Lung microvascular endothelial cell (primary cell): ENCODE data around the gene MMS19. TPM values are rescaled to one million over a fixed set of nuclear protein-coding genes. Genes with fewer than 3 reads are reported as not detected.
"Not testable (repeated sequence)": the region's sequence is repeated elsewhere in the genome, so short reads cannot be mapped to it uniquely, and the experiment has no call there.

Experiments used
- DNase-seq, 2 donors: peaks; one replicate each; pipeline versions ENCODE4 v3.0.0 to v3.0.0-alpha.2; 2010; ENCODE audit warnings: low read depth in 2 of 2
- total RNA-seq: library from RNA; depleted of rRNA; stranded (reverse); fragments of >200 nt; gene quantifications from 2 replicates; pipeline ENCODE4 v1.2.1, GENCODE V29; 2014

MMS19 gene
- total RNA-seq, 1 donor from 2014 or later = 47.2 TPM

DNA sequence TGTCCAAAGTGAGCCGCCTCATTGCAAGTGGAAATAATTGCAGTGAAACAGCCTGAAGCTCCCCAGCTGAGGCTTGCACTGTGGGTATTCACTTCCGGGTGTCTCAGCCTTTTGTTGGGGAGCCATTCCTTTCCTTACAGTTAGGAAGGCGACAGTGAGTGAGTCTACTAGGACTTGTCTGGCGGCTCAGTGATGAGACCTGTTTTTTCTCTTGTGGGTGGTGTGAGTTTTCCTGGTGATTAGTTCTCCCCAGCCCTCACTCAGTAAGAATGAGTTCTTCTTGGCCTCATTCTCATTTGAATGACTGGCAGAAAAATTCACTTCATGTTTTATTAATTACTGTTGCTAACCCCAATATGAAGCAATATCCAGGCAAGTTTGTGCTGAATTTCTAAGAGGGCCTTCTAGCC is 69.6 kb downstream of the MMS19 start:
- DNase-seq = peak in 1 of 2 donors; percentile 40

DNA sequence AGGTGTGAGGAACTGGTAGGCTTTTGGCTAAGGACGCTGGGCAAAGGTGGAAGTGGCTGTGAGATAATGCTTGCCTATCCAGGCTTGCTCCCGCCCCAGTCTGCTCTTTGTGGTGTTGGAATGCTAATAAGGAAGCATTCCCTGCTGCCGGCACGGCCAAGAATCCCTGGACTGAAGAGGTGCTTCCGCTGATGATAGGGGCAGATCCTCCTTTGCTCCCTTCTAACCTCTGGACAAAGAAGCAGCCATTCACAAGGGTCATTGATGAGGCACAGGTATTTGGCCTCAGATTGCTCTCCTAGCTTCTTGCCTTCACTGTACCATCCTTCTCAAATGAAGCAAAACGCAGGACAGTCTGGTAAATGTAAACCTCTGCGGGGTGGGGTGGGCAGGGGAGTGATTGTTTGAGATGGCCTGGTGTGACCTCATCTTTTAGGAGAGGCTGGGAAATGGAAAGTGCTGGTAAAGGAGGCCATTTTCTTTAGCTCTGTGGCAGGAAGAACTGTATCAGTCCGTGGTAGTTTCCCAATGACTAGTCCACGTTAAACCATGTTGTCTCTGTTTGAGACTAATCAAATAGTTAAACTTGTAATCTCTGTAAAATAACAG is 70.5 kb downstream of the MMS19 start:
- peak; percentile 57 to 60 for DNase-seq

- peak; percentile 19 to 42 for DNase-seq
Observed at GRCh38 chr10:97426776-97427570, 71.2 kb downstream of the MMS19 start.

DNA sequence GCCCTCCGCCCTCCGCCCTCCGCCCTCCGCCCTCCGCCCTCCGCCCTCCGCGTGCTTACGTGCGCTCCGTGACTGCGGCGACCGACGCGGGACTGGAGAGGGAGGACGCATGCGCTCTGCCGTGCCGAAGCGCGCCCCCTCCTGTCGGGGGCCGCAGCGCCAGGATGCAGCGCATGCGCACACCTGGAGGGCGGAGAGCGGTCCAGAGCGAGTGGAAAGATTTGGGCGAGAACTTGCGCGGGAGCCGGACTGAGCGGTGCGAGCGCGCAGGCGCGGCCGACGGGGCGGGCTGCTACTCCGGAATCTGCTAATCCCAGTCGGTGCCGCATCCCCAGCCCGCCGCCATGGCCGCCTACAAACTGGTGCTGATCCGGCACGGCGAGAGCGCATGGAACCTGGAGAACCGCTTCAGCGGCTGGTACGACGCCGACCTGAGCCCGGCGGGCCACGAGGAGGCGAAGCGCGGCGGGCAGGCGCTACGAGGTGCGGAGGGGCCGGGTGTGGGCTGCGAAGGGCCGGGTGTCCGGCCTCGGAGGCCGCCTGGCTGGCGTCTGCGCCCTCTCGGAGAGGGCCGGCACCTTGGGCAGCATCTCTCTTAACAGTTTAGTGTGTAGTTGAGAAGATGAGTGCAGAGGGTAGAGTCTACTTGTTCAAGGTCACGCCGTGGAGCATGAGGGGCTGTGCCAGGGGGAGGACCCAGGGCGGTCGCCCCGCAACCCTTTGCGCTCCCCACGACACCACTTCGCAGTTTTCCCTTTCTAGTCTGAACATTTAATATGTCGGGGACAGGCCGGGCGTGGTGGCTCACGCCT is 72.1 kb downstream of the MMS19 start, which contains the start of gene PGAM1:
Gene PGAM1 (plus strand): TSS at position 228 of the 812 bp plus-strand sequence. CDS start 117 bp downstream, at position 345.
- peak; percentile 97 to 99 for DNase-seq

- not testable (repeated sequence) for DNase-seq
Observed at GRCh38 chr10:97423757-97424098, 74.5 kb downstream of the MMS19 start.

GRCh38 chr10:97416565-97416964 is 81.7 kb downstream of the MMS19 start:
- DNase-seq = no peak

DNA sequence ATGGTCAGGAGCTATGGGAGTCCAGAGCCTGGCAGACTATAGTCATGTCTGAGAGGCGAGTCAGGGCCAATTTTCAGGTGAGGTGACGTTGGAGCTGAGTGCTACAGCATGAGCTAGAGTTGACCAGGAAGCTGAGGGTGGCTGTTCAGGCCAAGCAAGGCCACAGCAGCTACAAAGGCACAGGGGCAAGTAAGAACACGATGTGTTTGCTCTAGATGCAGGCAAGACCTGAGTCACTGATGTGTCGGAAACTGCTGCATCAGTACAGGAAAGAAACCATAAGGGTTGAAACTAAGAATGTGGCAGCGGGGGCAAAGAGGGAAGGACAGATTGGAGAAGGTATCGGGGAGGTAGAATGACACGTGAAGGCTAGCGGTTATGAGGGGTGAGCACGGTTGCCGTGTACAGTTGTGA is 85.3 kb downstream of the MMS19 start:
- peak in 1 of 2 donors; percentile 49 for DNase-seq

GRCh38 chr10:97411406-97411805 is 86.8 kb downstream of the MMS19 start:
- DNase-seq = no peak

DNA sequence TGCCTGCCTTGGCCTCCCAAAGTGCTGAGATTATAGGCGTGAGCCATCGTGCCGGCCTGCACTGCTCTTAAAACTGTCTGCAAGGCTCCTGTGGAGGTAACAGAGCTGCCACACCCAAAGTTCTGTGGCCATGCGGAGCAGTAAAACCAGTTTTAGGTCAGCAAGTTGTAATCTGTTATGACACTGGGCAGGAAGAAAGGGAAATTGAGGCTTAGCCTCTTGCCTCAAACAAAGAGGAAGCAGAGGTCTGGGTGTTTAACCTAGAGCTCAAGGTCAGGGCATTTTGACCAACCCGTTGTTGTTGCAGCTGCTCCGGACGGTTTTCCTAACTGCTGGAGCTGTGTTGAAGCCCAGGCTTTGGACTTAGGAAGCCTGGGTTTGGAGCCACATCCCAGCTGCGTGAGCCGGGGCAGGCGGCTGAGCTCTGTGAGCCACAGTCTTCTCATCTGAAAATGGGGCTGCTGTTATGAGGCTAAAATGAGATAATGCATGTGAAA is 89.7 kb downstream of the MMS19 start:
- DNase-seq = peak in 1 of 2 donors; percentile 40

Other genes starting within 250 kb of the MMS19 start
- 6.2 and 8.3 TPM in 2 replicates for gene ARHGAP19, start 205.8 kb downstream of the MMS19 start, total RNA-seq
- gene FRAT1, start 179.2 kb downstream of the MMS19 start, total RNA-seq = 3.7 and 5.8 TPM in 2 replicates
- 8.1 and 13.9 TPM in 2 replicates for gene FRAT2, start 163.7 kb downstream of the MMS19 start, total RNA-seq
- 6.8 and 9.3 TPM in 2 replicates for gene RRP12, start 97.1 kb downstream of the MMS19 start, total RNA-seq
- gene PGAM1, start 72.2 kb downstream of the MMS19 start, total RNA-seq = 209 and 215 TPM in 2 replicates
- 20.6 and 23.1 TPM in 2 replicates for gene EXOSC1, start 52.4 kb downstream of the MMS19 start, total RNA-seq
- gene ZDHHC16, start 52.2 kb downstream of the MMS19 start, total RNA-seq = 21.6 and 26.2 TPM in 2 replicates
- 41.6 and 59.9 TPM in 2 replicates for gene UBTD1, start 502 bp upstream of the MMS19 start, total RNA-seq
- 0.20 and 0.44 TPM in 2 replicates for gene ANKRD2, start 74.4 kb upstream of the MMS19 start, total RNA-seq
- under 0.01 and 0.87 TPM in 2 replicates for gene HOGA1, start 86.0 kb upstream of the MMS19 start, total RNA-seq
- not detected in 2 replicates for gene C10orf62, start 91.3 kb upstream of the MMS19 start, total RNA-seq
- gene MORN4, start 135.1 kb upstream of the MMS19 start, total RNA-seq = 1.1 and 2.6 TPM in 2 replicates
- gene PI4K2A, start 142.2 kb upstream of the MMS19 start, total RNA-seq = 10.1 and 10.2 TPM in 2 replicates
- gene AVPI1, start 188.8 kb upstream of the MMS19 start, total RNA-seq = 3.7 and 5.0 TPM in 2 replicates
- 10.7 and 11.5 TPM in 2 replicates for gene MARVELD1, start 215.3 kb upstream of the MMS19 start, total RNA-seq
- 11.3 and 18.8 TPM in 2 replicates for gene ZFYVE27, start 238.7 kb upstream of the MMS19 start, total RNA-seq